DMS79 (cell line): ENCODE results near the gene KIF5A.
"Not testable (repeated sequence)": the region's sequence is repeated elsewhere in the genome, so short reads cannot be mapped to it uniquely, and the experiment has no call there.

Source experiments
- DNase-seq: peaks from one replicate; lab custom pipeline; 2025; lab: John Stamatoyannopoulos, UW

The KIF5A gene

DNA sequence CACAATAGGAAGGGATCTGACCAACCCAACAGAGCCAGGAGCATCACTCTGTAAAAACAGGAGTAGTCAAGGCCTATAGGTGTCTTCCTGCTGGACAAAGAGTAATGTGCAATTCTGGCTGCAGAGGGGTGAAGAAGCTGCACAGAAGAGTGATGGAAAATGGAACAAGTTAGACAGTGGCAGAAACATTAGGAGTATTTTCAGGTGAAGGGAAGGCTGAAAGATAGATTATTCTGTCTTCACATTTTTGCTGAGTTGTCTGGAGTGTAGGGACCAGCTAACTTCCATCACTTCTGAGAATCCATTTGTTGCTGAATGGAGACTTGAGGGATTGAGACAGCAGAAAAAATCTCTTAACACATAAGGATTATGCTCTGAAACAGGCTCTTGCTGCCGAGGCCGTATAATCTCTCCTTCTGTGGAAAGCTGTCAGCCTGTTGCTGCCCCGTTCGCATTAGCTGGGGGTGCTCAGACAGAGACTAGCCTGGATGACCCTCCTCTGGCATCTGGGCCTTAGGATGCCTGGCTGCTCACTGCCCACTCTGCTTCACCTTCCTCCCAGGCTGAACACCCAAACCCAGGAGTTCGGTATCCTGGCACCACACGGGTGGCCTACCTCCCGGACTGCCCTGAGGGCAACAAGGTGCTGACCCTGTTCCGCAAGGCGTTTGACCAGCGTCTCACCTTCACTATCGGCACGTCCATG lies 58.3 kb downstream of the KIF5A start:
- no peak for DNase-seq

- no peak for DNase-seq
Measured at GRCh38 chr12:57609101-57609780, 59.4 kb downstream of the KIF5A start.

GRCh38 chr12:57609781-57610553 lies 60.1 kb downstream of the KIF5A start:
- no peak for DNase-seq

- no peak for DNase-seq
Measured at GRCh38 chr12:57610554-57611107, 60.8 kb downstream of the KIF5A start.

GRCh38 chr12:57611108-57611826 lies 61.4 kb downstream of the KIF5A start, which contains the start of gene ARHGEF25:
TSS of gene ARHGEF25 (plus strand) at chr12:57611435. CDS start at chr12:57611895, 460 bp downstream.
- no peak for DNase-seq

DNA sequence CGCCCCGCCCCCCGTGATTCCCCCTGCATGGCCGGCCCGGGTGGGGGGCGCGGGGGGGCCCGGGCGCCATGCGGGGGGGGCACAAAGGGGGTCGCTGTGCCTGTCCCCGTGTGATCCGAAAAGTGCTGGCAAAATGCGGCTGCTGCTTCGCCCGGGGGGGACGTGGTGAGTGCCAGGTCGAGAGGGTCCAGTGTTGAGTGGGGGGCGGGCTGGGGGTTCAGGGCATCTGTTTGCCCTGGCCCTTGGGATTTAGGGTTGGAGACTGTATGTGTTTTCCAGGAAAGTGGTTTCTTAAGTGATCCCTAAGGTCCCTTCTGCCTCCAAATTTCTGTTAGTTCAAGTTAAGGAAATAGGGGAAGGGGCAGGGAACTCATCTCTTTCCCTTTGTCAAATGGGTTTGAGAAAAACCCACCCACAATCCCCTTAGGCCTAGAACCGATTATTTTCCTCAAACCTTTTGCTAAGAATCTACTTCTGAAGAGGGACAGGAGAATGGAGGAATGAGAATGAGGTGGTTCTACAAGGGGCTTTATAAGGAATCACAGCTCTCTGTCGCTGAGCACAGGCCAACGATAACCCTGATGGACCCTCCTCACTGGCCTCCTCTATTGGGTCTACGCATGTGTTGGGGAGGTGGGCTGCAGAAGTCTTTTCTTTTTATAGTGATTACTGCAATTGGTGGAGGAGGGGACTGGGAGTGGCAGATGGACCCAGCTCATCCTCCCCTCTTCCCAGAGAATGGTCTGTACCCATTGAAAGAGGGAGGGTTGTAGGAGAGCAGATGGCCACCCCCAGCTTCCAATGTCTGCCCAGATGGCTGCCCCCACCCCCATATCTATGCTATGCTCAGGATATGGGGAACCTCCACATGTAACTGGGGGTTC lies 62.2 kb downstream of the KIF5A start:
- DNase-seq = no peak

GRCh38 chr12:57612711-57613426 lies 63.0 kb downstream of the KIF5A start:
- DNase-seq = no peak

DNA sequence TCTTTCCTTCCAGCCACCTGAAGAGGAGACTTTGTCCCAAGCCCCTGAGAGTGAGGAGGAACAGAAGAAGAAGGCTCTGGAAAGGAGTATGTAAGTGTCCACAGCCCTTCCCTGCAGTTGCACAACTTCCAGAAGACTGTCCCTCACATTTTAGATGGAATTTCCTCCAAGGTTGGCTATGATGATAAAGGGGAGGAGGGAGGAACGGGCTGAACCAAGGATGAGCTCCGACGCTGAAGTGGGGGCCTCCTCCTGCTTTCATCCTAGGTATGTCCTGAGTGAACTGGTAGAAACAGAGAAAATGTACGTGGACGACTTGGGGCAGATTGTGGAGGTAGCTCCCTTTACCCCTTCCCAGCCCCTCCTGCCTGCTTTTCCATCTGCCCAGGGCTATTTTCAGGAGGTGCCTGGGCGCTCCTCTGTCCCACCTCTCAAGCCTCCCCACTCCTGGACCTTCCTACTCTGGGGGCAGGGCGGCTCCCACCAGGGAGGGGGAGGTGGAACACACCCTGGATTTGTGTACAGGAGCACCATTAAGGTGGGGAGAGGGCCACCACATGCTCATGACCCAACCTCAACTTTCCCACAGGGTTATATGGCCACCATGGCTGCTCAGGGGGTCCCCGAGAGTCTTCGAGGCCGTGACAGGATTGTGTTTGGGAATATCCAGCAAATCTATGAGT lies 63.7 kb downstream of the KIF5A start:
- DNase-seq = no peak

GRCh38 chr12:57614178-57614947 lies 64.5 kb downstream of the KIF5A start:
- no peak for DNase-seq

DNA sequence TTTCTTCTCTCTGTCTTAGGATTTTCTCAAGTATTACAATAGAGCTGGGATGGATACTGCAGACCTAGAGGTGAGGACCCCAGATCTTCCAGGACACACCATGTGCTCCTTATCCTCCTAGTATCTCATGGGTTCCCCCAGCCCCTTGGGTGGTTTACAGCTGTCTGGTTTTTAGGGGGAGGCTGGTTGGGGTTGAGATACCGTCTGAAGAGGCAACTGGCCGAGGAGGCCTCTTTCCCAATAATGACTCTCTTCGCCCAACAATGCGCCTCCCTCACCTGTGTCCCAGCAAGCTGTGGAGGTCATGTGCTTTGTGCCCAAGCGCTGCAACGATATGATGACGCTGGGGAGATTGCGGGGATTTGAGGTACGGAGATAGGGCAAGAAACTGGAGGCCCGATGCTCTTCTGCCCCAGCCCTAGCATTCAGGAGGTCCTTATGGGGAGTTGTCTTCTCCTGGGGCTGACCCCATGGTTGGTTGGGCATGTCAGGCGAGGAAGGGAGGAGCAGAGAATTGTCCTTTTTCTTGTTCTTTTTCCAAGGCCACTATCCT lies 65.2 kb downstream of the KIF5A start:
- no peak for DNase-seq

DNA sequence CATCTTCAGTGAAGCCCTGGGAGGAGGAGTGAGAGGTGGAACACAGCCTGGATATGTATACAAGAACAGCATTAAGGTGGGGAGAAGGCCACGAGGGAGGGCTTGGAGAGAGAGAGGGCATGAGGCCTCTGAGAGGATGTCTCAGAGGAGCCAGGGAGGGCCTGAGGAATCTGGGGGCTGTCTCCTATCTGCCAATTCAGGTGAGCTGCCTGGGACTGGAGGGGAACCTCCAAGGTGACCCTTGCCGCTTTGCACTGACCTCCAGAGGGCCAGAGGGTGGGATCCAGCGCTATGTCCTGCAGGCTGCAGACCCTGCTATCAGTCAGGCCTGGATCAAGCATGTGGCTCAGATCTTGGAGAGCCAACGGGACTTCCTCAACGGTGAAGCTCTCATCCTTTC lies 65.8 kb downstream of the KIF5A start:
- no peak for DNase-seq

- DNase-seq = no peak
Measured at GRCh38 chr12:57616383-57617101, 66.7 kb downstream of the KIF5A start.

GRCh38 chr12:57617942-57618341 lies 68.1 kb downstream of the KIF5A start:
- no peak for DNase-seq

DNA sequence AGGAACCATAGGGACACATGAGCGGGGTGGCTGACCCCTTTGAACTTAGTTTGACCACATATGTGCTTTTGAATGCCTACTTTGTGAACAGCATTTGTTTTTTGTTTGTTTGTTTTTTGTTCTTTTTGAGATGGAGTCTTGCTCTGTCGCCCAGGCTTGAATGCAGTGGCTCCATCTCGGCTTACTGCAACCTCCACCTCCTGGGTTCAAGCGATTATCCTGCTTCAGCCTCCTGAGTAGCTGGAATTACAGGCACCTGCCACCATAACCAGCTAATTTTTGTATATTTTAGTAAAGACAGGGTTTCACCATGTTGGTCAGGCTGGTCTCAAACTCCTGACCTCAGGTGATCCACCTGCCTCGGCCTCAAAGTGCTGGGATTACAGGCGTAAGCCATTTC lies 68.6 kb downstream of the KIF5A start:
- not testable (repeated sequence) for DNase-seq

- DNase-seq = no peak
Measured at GRCh38 chr12:57618966-57619433, 69.2 kb downstream of the KIF5A start.

DNA sequence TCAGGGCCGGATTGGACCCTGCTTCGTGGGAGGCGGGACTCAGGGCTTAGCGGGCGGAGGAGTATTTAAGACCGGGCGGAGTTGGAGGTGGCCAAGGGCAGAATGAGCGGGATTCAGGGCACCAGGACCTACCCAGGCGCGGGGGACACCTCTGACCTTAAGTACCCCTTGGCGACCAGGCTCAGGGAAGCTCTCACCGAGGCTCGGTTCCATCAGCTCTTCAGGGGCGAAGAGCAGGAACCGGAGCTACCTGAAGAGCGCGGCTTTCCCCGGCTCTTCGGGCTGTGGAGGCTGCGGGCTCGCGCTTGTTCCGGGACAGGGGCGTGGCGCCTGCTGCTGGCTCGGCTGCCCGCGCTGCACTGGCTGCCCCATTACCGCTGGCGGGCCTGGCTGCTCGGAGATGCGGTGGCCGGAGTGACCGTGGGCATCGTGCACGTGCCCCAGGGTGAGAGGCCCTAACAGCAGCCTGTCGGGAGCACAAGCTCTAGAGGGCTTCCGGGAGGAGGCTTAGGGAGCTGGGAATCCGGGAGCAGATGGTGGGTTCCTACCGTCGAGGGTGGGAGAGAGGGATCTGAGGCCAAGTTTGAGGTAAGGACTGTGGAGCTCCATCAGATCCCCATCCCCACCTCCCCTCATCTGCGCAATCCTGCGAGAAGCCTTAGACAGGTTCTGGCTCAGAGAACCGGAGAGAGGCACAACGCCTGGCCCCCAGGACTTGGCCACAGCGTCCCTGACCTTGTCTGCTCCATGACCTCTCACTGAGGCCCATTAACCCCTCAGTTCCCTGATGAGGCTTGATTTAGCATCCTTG lies 69.8 kb downstream of the KIF5A start:
- DNase-seq = no peak
